Naive B cell (primary cell): Measurements from ENCODE around the gene MRPS2. TPM values are rescaled to one million over a fixed set of nuclear protein-coding genes. Genes with fewer than 3 reads are reported as not detected.
"Not testable (repeated sequence)": the region's sequence is repeated elsewhere in the genome, so short reads cannot be mapped to it uniquely, and the experiment has no call there.

Experiments
- ATAC-seq, 2 donors: fragments of 150-1000 bp; cut with Tn5 transposase; 2 replicates each; pipeline ENCODE4 v1.10.0; 2021; ENCODE audit warnings: low read depth in 2 of 2, mild to moderate bottlenecking in 2 of 2, moderate library complexity in 2 of 2
- DNase-seq: peaks from one replicate; pipeline ENCODE4 v3.0.0; 2022
- H3K27ac Mint-ChIP-seq, 6 donors: one replicate each; pipeline ENCODE4 v1.8.0; 2020 to 2022; ENCODE audit warnings: mild to moderate bottlenecking in 6 of 6, mixed read lengths in 6 of 6, moderate library complexity in 5 of 6, inconsistent platforms in 2 of 6
- H3K27me3 Mint-ChIP-seq, 3 donors: one replicate each; pipeline ENCODE4 v1.8.0; 2021 to 2022; ENCODE audit warnings: mixed read lengths in 3 of 3, mild to moderate bottlenecking in 1 of 3
- H3K36me3 Mint-ChIP-seq, 2 donors: one replicate each; pipeline ENCODE4 v1.8.0; 2020 to 2022; ENCODE audit warnings: mixed read lengths in 2 of 2, inconsistent platforms in 1 of 2, mild to moderate bottlenecking in 1 of 2
- H3K4me1 Mint-ChIP-seq, 3 donors: one replicate each; pipeline ENCODE4 v1.8.0; 2020 to 2022; ENCODE audit warnings: mixed read lengths in 3 of 3, inconsistent platforms in 1 of 3, mild to moderate bottlenecking in 1 of 3, moderate library complexity in 1 of 3
- H3K4me3 Mint-ChIP-seq, 8 donors: one replicate each; pipeline ENCODE4 v1.8.0; 2020 to 2022; ENCODE audit warnings: mild to moderate bottlenecking in 8 of 8, mixed read lengths in 8 of 8, moderate library complexity in 8 of 8, inconsistent platforms in 2 of 8
- H3K9me3 Mint-ChIP-seq, 7 donors: one replicate each; pipeline ENCODE4 v1.8.0; 2020 to 2022; ENCODE audit warnings: mixed read lengths in 7 of 7, mild to moderate bottlenecking in 5 of 7, inconsistent platforms in 2 of 7, moderate library complexity in 1 of 7
- polyA plus RNA-seq, 6 donors: library from polyadenylated mRNA; unstranded; fragments of 300-500 nt; fragmentation: Illumina TruSeq; gene quantifications; one replicate each; pipeline ENCODE4 v1.2.3, GENCODE V29; 2021; ENCODE audit warnings: low read depth in 6 of 6

Gene MRPS2
- polyA plus RNA-seq, 6 donors from 2014 or later, result 41.5 to 57.9 (median 45.5) TPM

DNA sequence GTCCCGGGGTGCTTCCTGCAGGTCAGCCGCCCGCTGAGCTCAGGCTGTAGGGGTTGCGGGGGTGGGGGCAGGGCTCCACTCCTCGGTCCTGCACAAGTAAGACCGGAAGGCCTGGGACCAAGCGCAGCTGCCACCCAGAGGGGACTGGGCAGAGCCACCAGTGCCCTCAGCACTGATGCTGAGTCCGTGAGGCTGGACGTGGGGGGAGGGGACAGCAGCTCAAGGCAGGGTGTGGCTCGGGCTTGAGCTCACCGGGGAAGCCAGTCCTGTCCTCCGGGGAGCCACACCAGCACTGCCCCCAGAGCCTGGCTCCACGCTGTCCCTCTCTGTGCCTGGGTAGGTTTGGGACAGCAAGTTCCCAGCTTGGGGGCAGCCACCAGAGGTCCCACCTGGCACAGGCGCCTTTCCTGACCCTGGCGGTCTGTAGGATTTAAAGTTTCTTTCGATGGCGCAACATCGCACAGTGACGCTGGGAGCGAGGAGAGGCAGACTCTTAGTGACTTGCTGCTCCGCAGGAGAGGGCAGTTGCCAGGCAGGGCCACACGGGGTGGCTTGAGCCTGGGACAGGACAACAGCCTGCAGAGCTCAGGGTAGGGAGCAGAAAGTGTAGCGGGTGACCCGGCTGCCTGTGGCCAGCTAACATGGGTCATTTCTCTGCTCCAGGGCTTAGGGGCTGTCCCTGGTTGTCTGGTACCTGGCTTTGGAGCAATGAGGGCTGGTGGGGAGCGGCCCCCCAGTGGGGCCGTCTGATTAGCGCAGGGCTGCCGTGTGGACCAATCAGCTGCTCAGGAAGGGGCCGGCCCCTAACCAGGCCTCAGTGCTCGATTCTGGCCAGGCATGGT, 26.5 kb downstream of the MRPS2 start:
- peaks cover 13 to 33% (median 15%) of the 10 kb centered on the region in 3 donors for H3K27me3 Mint-ChIP-seq
- no peak overlapping the region for H3K4me3 Mint-ChIP-seq
- no peak for ATAC-seq
- H3K27ac Mint-ChIP-seq, result no peak overlapping the region
- H3K36me3 Mint-ChIP-seq, result no peaks in the 10 kb centered on the region
- H3K4me1 Mint-ChIP-seq, result peaks cover 0 to 3% (median 0%) of the 10 kb centered on the region in 3 donors
- H3K9me3 Mint-ChIP-seq, result peaks cover 0 to 5% (median 0%) of the 10 kb centered on the region in 7 donors
- no peak for DNase-seq

- H3K27ac Mint-ChIP-seq, DNase-seq, H3K4me1 Mint-ChIP-seq, H3K9me3 Mint-ChIP-seq, ATAC-seq, H3K4me3 Mint-ChIP-seq, H3K36me3 Mint-ChIP-seq: not testable (repeated sequence)
- H3K27me3 Mint-ChIP-seq, result peaks cover 16 to 31% (median 25%) of the 10 kb centered on the region in 3 donors
Measured at GRCh38 chr9:135528842-135529435, 28.5 kb downstream of the MRPS2 start.

DNA sequence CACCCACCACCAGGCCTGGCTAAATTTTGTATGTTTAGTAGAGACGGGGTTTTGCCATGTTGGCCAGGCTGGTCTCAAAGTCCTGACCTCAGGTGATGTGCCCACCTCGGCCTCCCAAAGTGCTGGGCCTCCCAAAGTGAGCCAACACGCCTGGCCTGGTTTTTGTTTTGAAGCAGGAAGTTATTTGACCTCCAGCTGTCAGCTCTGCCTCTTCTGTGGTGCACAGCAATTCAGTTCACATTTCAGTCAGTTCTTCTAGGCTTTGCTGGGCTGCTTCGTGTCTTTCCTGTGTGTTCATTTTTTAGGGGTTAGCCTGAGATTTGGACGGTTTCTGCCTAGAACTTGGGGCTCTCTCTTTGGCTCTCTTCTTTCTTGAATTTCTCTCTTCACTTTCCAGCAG, 29.7 kb downstream of the MRPS2 start:
- H3K27me3 Mint-ChIP-seq, result peaks cover 27 to 40% (median 27%) of the 10 kb centered on the region in 3 donors

DNA sequence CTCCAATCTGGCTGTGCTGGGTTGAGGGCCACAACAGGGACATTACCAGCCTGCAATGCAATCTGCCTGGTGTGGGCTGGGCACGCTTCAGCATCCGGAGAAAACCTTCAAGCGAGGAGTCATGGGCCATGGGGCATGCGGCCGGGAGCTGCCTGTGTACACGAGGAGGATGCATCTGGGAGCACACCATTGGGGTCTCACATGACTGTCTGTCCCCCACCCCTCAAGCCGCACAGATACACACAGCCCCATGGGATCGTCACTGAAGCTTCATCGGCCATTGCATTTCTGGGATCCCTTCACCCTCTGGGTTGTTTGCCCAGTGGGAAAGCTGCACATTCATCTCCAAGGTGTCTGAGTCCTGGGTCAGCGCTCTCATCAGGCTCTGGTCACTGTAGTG, 30.6 kb downstream of the MRPS2 start:
- H3K27ac Mint-ChIP-seq, result no peak overlapping the region
- peaks cover 0 to 5% (median 0%) of the 10 kb centered on the region in 7 donors for H3K9me3 Mint-ChIP-seq
- peaks cover 0 to 5% (median 3%) of the 10 kb centered on the region in 3 donors for H3K4me1 Mint-ChIP-seq
- no peak for DNase-seq
- ATAC-seq, result no peak
- no peaks in the 10 kb centered on the region for H3K36me3 Mint-ChIP-seq
- H3K27me3 Mint-ChIP-seq, result peaks cover 27 to 40% (median 27%) of the 10 kb centered on the region in 3 donors
- H3K4me3 Mint-ChIP-seq, result no peak overlapping the region

More for the DNA sequence above, 29.7 kb downstream of the MRPS2 start:
- no peak for ATAC-seq
- H3K4me1 Mint-ChIP-seq, result peaks cover 0 to 5% (median 3%) of the 10 kb centered on the region in 3 donors
- peaks cover 0 to 5% (median 0%) of the 10 kb centered on the region in 7 donors for H3K9me3 Mint-ChIP-seq
- H3K36me3 Mint-ChIP-seq, result no peaks in the 10 kb centered on the region
- H3K4me3 Mint-ChIP-seq, result no peak overlapping the region
- no peak for DNase-seq
- no peak overlapping the region for H3K27ac Mint-ChIP-seq

DNA sequence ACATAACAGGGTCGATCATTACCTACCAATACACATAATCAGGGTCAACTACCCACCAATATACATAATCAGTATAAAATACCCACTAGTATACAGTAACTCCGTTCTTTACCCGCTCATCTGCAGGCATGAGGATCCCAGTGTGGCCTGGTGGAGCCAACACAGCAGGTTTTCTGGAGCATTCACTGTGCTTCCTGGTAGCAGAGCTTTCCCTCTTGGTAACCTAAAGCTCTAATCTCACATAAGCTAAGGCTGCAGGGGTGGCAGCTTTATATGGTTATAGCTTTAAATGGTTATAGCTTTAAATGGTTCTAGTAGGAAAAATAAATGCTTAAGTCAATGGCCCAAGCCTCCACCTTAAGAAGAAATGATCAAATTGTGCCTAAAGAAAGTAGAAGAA, 32.6 kb downstream of the MRPS2 start:
- Mint-ChIP-seq H3K9me3 (peaks cover 0 to 5% (median 0%) of the 10 kb centered on the region in 7 donors), H3K36me3 (no peaks in the 10 kb centered on the region), H3K27ac (no peak overlapping the region), H3K27me3 (peaks cover 27 to 47% (median 37%) of the 10 kb centered on the region in 3 donors), H3K4me1 (peaks cover 0 to 5% (median 3%) of the 10 kb centered on the region in 3 donors), H3K4me3 (no peak overlapping the region)
- DNase-seq (no peak), ATAC-seq (no peak)

- Mint-ChIP-seq H3K4me3 (no peak overlapping the region), H3K27me3 (peaks cover 27 to 47% (median 37%) of the 10 kb centered on the region in 3 donors), H3K4me1 (peaks cover 0 to 5% (median 0%) of the 10 kb centered on the region in 3 donors), H3K36me3 (no peaks in the 10 kb centered on the region), H3K27ac (no peak overlapping the region), H3K9me3 (peaks cover 0 to 5% (median 0%) of the 10 kb centered on the region in 7 donors)
- ATAC-seq (no peak), DNase-seq (no peak)
Measured at GRCh38 chr9:135533674-135534073, 33.2 kb downstream of the MRPS2 start.

- not testable (repeated sequence) for H3K36me3 Mint-ChIP-seq, ATAC-seq, H3K4me1 Mint-ChIP-seq, H3K9me3 Mint-ChIP-seq, DNase-seq
- Mint-ChIP-seq H3K27ac (peak overlapping the region in 1 of 6 donors; percentile 48), H3K27me3 (peaks cover 30 to 44% (median 37%) of the 10 kb centered on the region in 3 donors), H3K4me3 (peak overlapping the region in 1 of 8 donors; percentile 7)
Measured at GRCh38 chr9:135534192-135534711, 33.8 kb downstream of the MRPS2 start.

DNA sequence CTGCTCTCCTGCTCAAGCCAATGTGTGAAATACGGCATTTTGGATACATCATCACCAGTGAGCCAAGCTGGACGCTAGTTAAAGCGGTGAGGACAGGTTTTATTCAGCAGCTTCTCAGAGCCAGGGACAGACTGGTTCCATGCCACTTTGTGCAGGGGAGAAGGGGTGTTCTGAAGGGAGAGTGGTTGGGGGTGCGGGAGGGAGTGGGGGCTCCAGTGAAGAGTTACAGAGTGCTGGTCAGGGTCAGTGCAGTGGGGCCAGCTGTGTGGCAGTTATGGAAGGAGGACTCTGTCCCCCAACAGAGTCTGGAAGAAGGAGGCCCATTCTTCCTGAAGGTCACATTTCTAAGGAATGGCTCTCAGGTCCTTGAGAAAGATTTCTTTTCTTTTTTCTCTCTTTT, 34.3 kb downstream of the MRPS2 start:
- not testable (repeated sequence) for H3K4me1 Mint-ChIP-seq, ATAC-seq, H3K4me3 Mint-ChIP-seq, H3K9me3 Mint-ChIP-seq, H3K36me3 Mint-ChIP-seq, DNase-seq
- peaks cover 35 to 44% (median 36%) of the 10 kb centered on the region in 3 donors for H3K27me3 Mint-ChIP-seq
- H3K27ac Mint-ChIP-seq, result peak overlapping the region in 1 of 6 donors; percentile 48

GRCh38 chr9:135535631-135536030, 35.1 kb downstream of the MRPS2 start:
- not testable (repeated sequence) for ATAC-seq

GRCh38 chr9:135536216-135536615, 35.7 kb downstream of the MRPS2 start:
- Mint-ChIP-seq H3K9me3 (no peaks in the 10 kb centered on the region), H3K4me3 (no peak overlapping the region), H3K36me3 (no peaks in the 10 kb centered on the region), H3K27ac (no peak overlapping the region), H3K4me1 (peaks cover 0 to 5% (median 0%) of the 10 kb centered on the region in 3 donors), H3K27me3 (peaks cover 34 to 43% (median 38%) of the 10 kb centered on the region in 3 donors)
- ATAC-seq (no peak), DNase-seq (no peak)

More at GRCh38 chr9:135535631-135536030, 35.1 kb downstream of the MRPS2 start:
- not testable (repeated sequence) for H3K4me1 Mint-ChIP-seq, H3K4me3 Mint-ChIP-seq, DNase-seq, H3K27ac Mint-ChIP-seq, H3K9me3 Mint-ChIP-seq, H3K36me3 Mint-ChIP-seq
- H3K27me3 Mint-ChIP-seq, result peaks cover 39 to 44% (median 43%) of the 10 kb centered on the region in 3 donors

GRCh38 chr9:135543262-135543894, 42.9 kb downstream of the MRPS2 start:
- H3K27ac Mint-ChIP-seq, ATAC-seq, H3K36me3 Mint-ChIP-seq, DNase-seq, H3K4me1 Mint-ChIP-seq, H3K9me3 Mint-ChIP-seq: not testable (repeated sequence)
- Mint-ChIP-seq H3K27me3 (peaks cover 23 to 30% (median 24%) of the 10 kb centered on the region in 3 donors), H3K4me3 (peak overlapping the region in 1 of 8 donors; percentile 10)

- Mint-ChIP-seq H3K9me3 (peaks cover 0 to 2% (median 0%) of the 10 kb centered on the region in 7 donors), H3K27ac (peak overlapping the region in 1 of 6 donors; percentile 69), H3K4me1 (no peaks in the 10 kb centered on the region), H3K36me3 (no peaks in the 10 kb centered on the region), H3K27me3 (peaks cover 13 to 19% (median 17%) of the 10 kb centered on the region in 3 donors), H3K4me3 (peak overlapping the region in 1 of 8 donors; percentile 49)
- ATAC-seq (no peak), DNase-seq (no peak)
Measured at GRCh38 chr9:135544981-135545635, 44.6 kb downstream of the MRPS2 start.
